Sigmoid colon (tissue), 7 donors: ENCODE data around the gene TYMS. TPM values are rescaled to one million over a fixed set of nuclear protein-coding genes. Genes with fewer than 3 reads are reported as not detected.

Experiments used
- DNase-seq: peaks from one replicate; pipeline ENCODE4 v3.0.0-alpha.2; 2019
- H3K27ac ChIP-seq, 4 donors: fragments of 200-600 bp; sonication (generic); one replicate each; pipeline ENCODE4 v1.5.1; 2016 to 2019; ENCODE audit warnings: mild to moderate bottlenecking in 1 of 4
- H3K27me3 ChIP-seq, 3 donors: fragments of 200-600 bp; sonication (generic); one replicate each; pipeline ENCODE4 v1.5.1; 2019; ENCODE audit warnings: mild to moderate bottlenecking in 1 of 3
- H3K36me3 ChIP-seq, 4 donors: fragments of 200-600 bp; sonication (generic); one replicate each; pipeline ENCODE4 v1.5.1; 2016 to 2019
- H3K4me1 ChIP-seq, 4 donors: fragments of 200-600 bp; sonication (generic); one replicate each; pipeline ENCODE4 v1.5.1; 2017 to 2019
- H3K4me3 ChIP-seq, 4 donors: fragments of 200-600 bp; sonication (generic); one replicate each; pipeline ENCODE4 v1.5.1; 2017 to 2019; ENCODE audit warnings: mild to moderate bottlenecking in 2 of 4, moderate library complexity in 1 of 4
- H3K9me3 ChIP-seq, 4 donors: fragments of 200-600 bp in 3 of 4; sonication (generic) in 3 of 4; one replicate each; pipeline versions ENCODE4 v1.5.1 to v1.6.1; 2013 to 2019
- CTCF ChIP-seq, 4 experiments: fragments of 450-650 bp in 3 of 4; fragments of 200-600 bp in 1 of 4; IDR thresholded peaks; one replicate each; pipeline ENCODE4 v1.5.1; 2016 to 2019; ENCODE audit warnings: antibody characterized with exemption in 4 of 4, mild to moderate bottlenecking in 3 of 4, moderate library complexity in 2 of 4
- EP300 ChIP-seq, 4 donors: sonication (generic); formaldehyde crosslinking; IDR thresholded peaks; one replicate each; pipeline ENCODE4 v1.6.1; 2017; ENCODE audit warnings: antibody characterized with exemption in 4 of 4
- POLR2A ChIP-seq, 2 donors: fragments of 450-650 bp; IDR thresholded peaks; one replicate each; pipeline ENCODE4 v1.6.1; 2016; ENCODE audit warnings: antibody characterized with exemption in 2 of 2, mild to moderate bottlenecking in 2 of 2, moderate library complexity in 2 of 2
- POLR2AphosphoS5 ChIP-seq, 4 donors: sonication (generic); formaldehyde crosslinking; IDR thresholded peaks; one replicate each; pipeline ENCODE4 v1.6.1; 2017; ENCODE audit warnings: antibody characterized with exemption in 4 of 4
- WGBS, 2 donors: extraction: QIAGEN DNeasy Blood & Tissue Kit; methylation state at CpG; one replicate each; pipeline ENCODE4 v1.1.7; 2013; 5-methylcytosine and 5-hydroxymethylcytosine counted together
- intact Hi-C: fragments of 100-400 bp; cut with DNase I; formaldehyde crosslinking; loops from one replicate; pipeline ENCODE4 v1.15.1; 2023
- polyA plus RNA-seq, 3 donors: library from polyadenylated mRNA; stranded (reverse); fragments of 200-250 nt; gene quantifications; one replicate each; pipeline ENCODE4 v1.2.3, GENCODE V29; 2013
- total RNA-seq, 4 donors: library from RNA; depleted of rRNA; stranded (reverse); fragments of >200 nt; gene quantifications; one replicate each; pipeline ENCODE4 v1.1.0, GENCODE V29; 2016
- donor health status: healthy with polysubstance abuse.
- donor health status: Bipolar disorder and iron deficiency.
- donor health status: healthy.

TYMS gene
- total and polyA plus RNA-seq, 7 donors: 0.55 to 62.0 (median 3.0) TPM

DNA sequence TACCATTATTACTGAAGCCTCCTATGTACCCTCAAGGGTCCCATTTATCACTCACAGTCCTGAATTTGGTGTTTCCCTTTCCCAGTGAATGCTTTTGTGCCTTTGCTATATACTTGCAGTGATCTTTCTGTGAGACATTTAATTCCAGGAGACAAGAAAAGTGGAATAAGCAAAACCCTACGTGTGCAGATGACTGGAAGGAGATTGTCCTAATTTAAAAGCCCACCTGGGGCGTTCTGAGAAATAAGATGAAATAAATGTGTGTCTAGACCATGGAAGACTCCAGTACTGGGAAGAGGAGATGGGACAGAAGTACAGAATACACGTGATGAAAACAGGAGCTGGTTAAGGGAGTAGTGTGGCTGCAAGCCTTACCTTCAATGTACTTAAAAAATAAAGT, 19.3 kb downstream of the TYMS start:
- 85 to 90% methylated on average over 3 of the region's 3 CpGs for whole genome bisulfite sequencing, 2 donors
- no peak overlapping the region for H3K4me3 ChIP-seq
- intact Hi-C loops: no loop called here
- DNase-seq: no peak
- H3K36me3 ChIP-seq: peaks cover 0 to 58% (median 5%) of the 10 kb centered on the region in 4 donors
- peaks cover 0 to 28% (median 23%) of the 10 kb centered on the region in 4 donors for H3K4me1 ChIP-seq
- H3K27me3 ChIP-seq: no peaks in the 10 kb centered on the region
- no peaks in the 10 kb centered on the region for H3K9me3 ChIP-seq
- H3K27ac ChIP-seq: no peak overlapping the region
- no peak for TF ChIP-seq CTCF (IDR thresholded peaks at IDR 0.05)
- TF ChIP-seq EP300 (IDR thresholded peaks at IDR 0.05): no peak
- TF ChIP-seq POLR2A (IDR thresholded peaks at IDR 0.05): no peak
- TF ChIP-seq POLR2AphosphoS5 (IDR thresholded peaks at IDR 0.05): no peak

GRCh38 chr18:677145-677544, 19.7 kb downstream of the TYMS start:
- Histone ChIP-seq H3K4me1 (peaks cover 0 to 28% (median 23%) of the 10 kb centered on the region in 4 donors), H3K36me3 (peaks cover 3 to 63% (median 9%) of the 10 kb centered on the region in 4 donors), H3K9me3 (no peaks in the 10 kb centered on the region), H3K4me3 (no peak overlapping the region), H3K27me3 (no peaks in the 10 kb centered on the region), H3K27ac (no peak overlapping the region)
- WGBS, 2 donors: 53 to 80% methylated on average over 4 of the region's 4 CpGs
- DNase-seq: no peak
- intact Hi-C loops: no loop called here
- TF ChIP-seq POLR2A (IDR thresholded peaks at IDR 0.05) (no peak), CTCF (IDR thresholded peaks at IDR 0.05) (no peak)

GRCh38 chr18:677951-678381, 20.5 kb downstream of the TYMS start:
- H3K27me3 ChIP-seq: no peaks in the 10 kb centered on the region
- 91 to 92% methylated on average over 14 of the region's 14 CpGs for WGBS, 2 donors
- H3K36me3 ChIP-seq: peaks cover 6 to 65% (median 10%) of the 10 kb centered on the region in 4 donors
- DNase-seq: no peak
- peaks cover 0 to 22% (median 17%) of the 10 kb centered on the region in 4 donors for H3K4me1 ChIP-seq
- H3K4me3 ChIP-seq: no peak overlapping the region
- no peak overlapping the region for H3K27ac ChIP-seq
- no peaks in the 10 kb centered on the region for H3K9me3 ChIP-seq
- TF ChIP-seq POLR2AphosphoS5 (IDR thresholded peaks at IDR 0.05) (no peak), POLR2A (IDR thresholded peaks at IDR 0.05) (no peak), EP300 (IDR thresholded peaks at IDR 0.05) (no peak), CTCF (IDR thresholded peaks at IDR 0.05) (no peak)
- intact Hi-C loops: no loop called here

GRCh38 chr18:678482-679182, 21.2 kb downstream of the TYMS start:
- WGBS, 2 donors: 93% methylated on average over 15 of the region's 15 CpGs
- intact Hi-C loops: no loop called here
- H3K27ac ChIP-seq: no peak overlapping the region

More at GRCh38 chr18:678482-679182, 21.2 kb downstream of the TYMS start:
- DNase-seq: no peak
- Histone ChIP-seq H3K36me3 (peaks cover 6 to 71% (median 10%) of the 10 kb centered on the region in 4 donors), H3K9me3 (no peaks in the 10 kb centered on the region), H3K27me3 (no peaks in the 10 kb centered on the region), H3K4me1 (peaks cover 0 to 16% (median 12%) of the 10 kb centered on the region in 4 donors), H3K4me3 (no peak overlapping the region)
- TF ChIP-seq POLR2A (IDR thresholded peaks at IDR 0.05) (no peak), EP300 (IDR thresholded peaks at IDR 0.05) (no peak), CTCF (IDR thresholded peaks at IDR 0.05) (no peak), POLR2AphosphoS5 (IDR thresholded peaks at IDR 0.05) (no peak)
